ENCODE results near the gene WDR82.

The WDR82 gene

GRCh38 chr3:52211268-52211891 is 67.1 kb downstream of the WDR82 start:
- Histone ChIP-seq H3K79me2 (ENCODE audit: control insufficient read depth, low read length) (no peaks in the 10 kb centered on the region), H3K4me3 (ENCODE audit: low read length) (no peak overlapping the region), H3K9me2 (replicated peaks; ENCODE audit: control insufficient read depth, low read length) (no peaks in the 10 kb centered on the region), H3K4me2 (ENCODE audit: low read length) (no peak overlapping the region), H3K9me3 (ENCODE audit: control insufficient read depth, insufficient read depth, low read length) (no peaks in the 10 kb centered on the region), H3K4me1 (ENCODE audit: control insufficient read depth, low read length) (no peaks in the 10 kb centered on the region), H3K27ac (ENCODE audit: low read depth, low read length) (no peak overlapping the region), H3F3A (ENCODE audit: control insufficient read depth, insufficient read depth) (peaks cover 15% of the 10 kb centered on the region), H3K27me3 (ENCODE audit: control insufficient read depth, low read length) (no peaks in the 10 kb centered on the region), H4K20me1 (ENCODE audit: control insufficient read depth, insufficient read depth, low read depth, low read length) (no peaks in the 10 kb centered on the region), H3K36me3 (ENCODE audit: control insufficient read depth, low read length) (peaks cover 87% of the 10 kb centered on the region)
- TF ChIP-seq, protein P1, sequence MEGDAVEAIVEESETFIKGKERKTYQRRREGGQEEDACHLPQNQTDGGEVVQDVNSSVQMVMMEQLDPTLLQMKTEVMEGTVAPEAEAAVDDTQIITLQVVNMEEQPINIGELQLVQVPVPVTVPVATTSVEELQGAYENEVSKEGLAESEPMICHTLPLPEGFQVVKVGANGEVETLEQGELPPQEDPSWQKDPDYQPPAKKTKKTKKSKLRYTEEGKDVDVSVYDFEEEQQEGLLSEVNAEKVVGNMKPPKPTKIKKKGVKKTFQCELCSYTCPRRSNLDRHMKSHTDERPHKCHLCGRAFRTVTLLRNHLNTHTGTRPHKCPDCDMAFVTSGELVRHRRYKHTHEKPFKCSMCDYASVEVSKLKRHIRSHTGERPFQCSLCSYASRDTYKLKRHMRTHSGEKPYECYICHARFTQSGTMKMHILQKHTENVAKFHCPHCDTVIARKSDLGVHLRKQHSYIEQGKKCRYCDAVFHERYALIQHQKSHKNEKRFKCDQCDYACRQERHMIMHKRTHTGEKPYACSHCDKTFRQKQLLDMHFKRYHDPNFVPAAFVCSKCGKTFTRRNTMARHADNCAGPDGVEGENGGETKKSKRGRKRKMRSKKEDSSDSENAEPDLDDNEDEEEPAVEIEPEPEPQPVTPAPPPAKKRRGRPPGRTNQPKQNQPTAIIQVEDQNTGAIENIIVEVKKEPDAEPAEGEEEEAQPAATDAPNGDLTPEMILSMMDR (IDR thresholded peaks at IDR 0.05; ENCODE audit: low read depth, low read length, poor library complexity, severe bottlenecking): no peak
- TF ChIP-seq EZH2phosphoT487 (IDR thresholded peaks at IDR 0.05; ENCODE audit: borderline replicate concordance, low read length): no peak

DNA sequence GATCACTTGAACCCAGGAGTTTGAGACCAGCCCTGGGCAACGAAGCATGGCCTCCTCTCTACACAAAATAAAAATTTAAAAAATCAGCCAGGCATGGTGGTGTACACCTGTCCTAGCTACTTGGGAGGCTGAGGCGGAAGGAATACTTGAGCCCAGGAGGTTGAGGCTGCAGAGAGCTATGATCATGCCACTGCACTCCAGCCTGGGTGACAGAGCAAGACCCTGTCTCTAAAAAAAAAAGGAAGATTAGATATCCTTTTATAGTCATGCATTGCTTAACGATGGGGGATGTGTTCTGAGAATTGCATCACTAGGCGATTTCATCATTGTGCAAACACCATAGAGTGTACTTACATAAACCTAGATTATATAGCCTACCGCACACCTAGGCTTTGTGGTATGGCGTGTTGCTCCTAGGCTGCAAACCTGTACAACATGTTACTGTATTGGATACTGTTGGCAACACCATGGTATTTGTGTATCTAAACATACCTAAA is 67.9 kb downstream of the WDR82 start:
- Histone ChIP-seq H3K79me2 (ENCODE audit: control insufficient read depth, low read length) (no peaks in the 10 kb centered on the region), H3K4me1 (ENCODE audit: control insufficient read depth, low read length) (no peaks in the 10 kb centered on the region), H4K20me1 (ENCODE audit: control insufficient read depth, insufficient read depth, low read depth, low read length) (no peaks in the 10 kb centered on the region), H3K9me2 (replicated peaks; ENCODE audit: control insufficient read depth, low read length) (no peaks in the 10 kb centered on the region), H3K27me3 (ENCODE audit: control insufficient read depth, low read length) (no peaks in the 10 kb centered on the region), H3K4me3 (ENCODE audit: low read length) (no peak overlapping the region), H3K27ac (ENCODE audit: low read depth, low read length) (no peak overlapping the region), H3K4me2 (ENCODE audit: low read length) (no peak overlapping the region), H3K9me3 (ENCODE audit: control insufficient read depth, insufficient read depth, low read length) (no peaks in the 10 kb centered on the region), H3F3A (ENCODE audit: control insufficient read depth, insufficient read depth) (peaks cover 15% of the 10 kb centered on the region), H3K36me3 (ENCODE audit: control insufficient read depth, low read length) (peaks cover 93% of the 10 kb centered on the region)
- no peak for TF ChIP-seq EZH2phosphoT487 (IDR thresholded peaks at IDR 0.05; ENCODE audit: borderline replicate concordance, low read length)

GRCh38 chr3:52210037-52210436 is 68.4 kb downstream of the WDR82 start:
- Histone ChIP-seq H3F3A (ENCODE audit: control insufficient read depth, insufficient read depth) (peaks cover 15% of the 10 kb centered on the region), H3K79me2 (ENCODE audit: control insufficient read depth, low read length) (no peaks in the 10 kb centered on the region), H3K27me3 (ENCODE audit: control insufficient read depth, low read length) (no peaks in the 10 kb centered on the region), H3K4me1 (ENCODE audit: control insufficient read depth, low read length) (no peaks in the 10 kb centered on the region), H3K9me2 (replicated peaks; ENCODE audit: control insufficient read depth, low read length) (no peaks in the 10 kb centered on the region), H3K36me3 (ENCODE audit: control insufficient read depth, low read length) (peaks cover 93% of the 10 kb centered on the region), H3K9me3 (ENCODE audit: control insufficient read depth, insufficient read depth, low read length) (no peaks in the 10 kb centered on the region), H4K20me1 (ENCODE audit: control insufficient read depth, insufficient read depth, low read depth, low read length) (no peaks in the 10 kb centered on the region), H3K4me3 (ENCODE audit: low read length) (no peak overlapping the region), H3K4me2 (ENCODE audit: low read length) (no peak overlapping the region), H3K27ac (ENCODE audit: low read depth, low read length) (no peak overlapping the region)
- no peak for TF ChIP-seq EZH2phosphoT487 (IDR thresholded peaks at IDR 0.05; ENCODE audit: borderline replicate concordance, low read length)
- TF ChIP-seq, protein P1 (IDR thresholded peaks at IDR 0.05; ENCODE audit: low read depth, low read length, poor library complexity, severe bottlenecking): no peak

DNA sequence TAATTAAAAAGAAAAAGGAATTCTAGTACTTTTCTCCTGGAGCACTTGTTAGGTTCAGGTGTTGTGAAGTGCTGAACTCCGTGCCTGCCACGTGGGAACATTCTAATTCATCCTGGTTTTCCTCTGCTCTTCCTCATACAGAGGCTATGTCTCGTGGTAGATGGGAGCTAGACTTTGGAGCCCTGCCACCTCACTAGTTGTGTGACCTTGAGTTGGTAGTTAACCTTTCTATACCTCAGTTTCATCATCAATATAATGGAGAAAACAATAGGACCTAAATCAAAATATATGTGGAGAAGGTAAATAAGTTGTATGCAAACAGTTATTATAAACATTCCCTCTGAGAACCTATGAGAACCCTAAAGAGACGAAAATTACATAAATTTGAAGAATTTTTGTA is 69.9 kb downstream of the WDR82 start:
- Histone ChIP-seq H3K27ac (ENCODE audit: low read depth, low read length) (no peak overlapping the region), H3K4me3 (ENCODE audit: low read length) (no peak overlapping the region), H3K79me2 (ENCODE audit: control insufficient read depth, low read length) (no peaks in the 10 kb centered on the region), H3K9me3 (ENCODE audit: control insufficient read depth, insufficient read depth, low read length) (no peaks in the 10 kb centered on the region), H3K4me2 (ENCODE audit: low read length) (no peak overlapping the region), H3K27me3 (ENCODE audit: control insufficient read depth, low read length) (no peaks in the 10 kb centered on the region), H3K4me1 (ENCODE audit: control insufficient read depth, low read length) (no peaks in the 10 kb centered on the region), H3K9me2 (replicated peaks; ENCODE audit: control insufficient read depth, low read length) (no peaks in the 10 kb centered on the region), H4K20me1 (ENCODE audit: control insufficient read depth, insufficient read depth, low read depth, low read length) (no peaks in the 10 kb centered on the region), H3K36me3 (ENCODE audit: control insufficient read depth, low read length) (peaks cover 93% of the 10 kb centered on the region), H3F3A (ENCODE audit: control insufficient read depth, insufficient read depth) (peaks cover 4% of the 10 kb centered on the region)
- TF ChIP-seq, protein P1 (IDR thresholded peaks at IDR 0.05; ENCODE audit: low read depth, low read length, poor library complexity, severe bottlenecking): no peak
- no peak for TF ChIP-seq EZH2phosphoT487 (IDR thresholded peaks at IDR 0.05; ENCODE audit: borderline replicate concordance, low read length)
